HG02588 (cell line): ENCODE measurements around the gene PASK.

Experiments
- ATAC-seq: cut with Tn5 transposase; IDR thresholded peaks from one replicate; pipeline ENCODE4 v1.9.1; 2021; ENCODE audit warnings: mild to moderate bottlenecking, moderate library complexity; ENCODE audit not compliant: unreplicated experiment

The PASK gene

DNA sequence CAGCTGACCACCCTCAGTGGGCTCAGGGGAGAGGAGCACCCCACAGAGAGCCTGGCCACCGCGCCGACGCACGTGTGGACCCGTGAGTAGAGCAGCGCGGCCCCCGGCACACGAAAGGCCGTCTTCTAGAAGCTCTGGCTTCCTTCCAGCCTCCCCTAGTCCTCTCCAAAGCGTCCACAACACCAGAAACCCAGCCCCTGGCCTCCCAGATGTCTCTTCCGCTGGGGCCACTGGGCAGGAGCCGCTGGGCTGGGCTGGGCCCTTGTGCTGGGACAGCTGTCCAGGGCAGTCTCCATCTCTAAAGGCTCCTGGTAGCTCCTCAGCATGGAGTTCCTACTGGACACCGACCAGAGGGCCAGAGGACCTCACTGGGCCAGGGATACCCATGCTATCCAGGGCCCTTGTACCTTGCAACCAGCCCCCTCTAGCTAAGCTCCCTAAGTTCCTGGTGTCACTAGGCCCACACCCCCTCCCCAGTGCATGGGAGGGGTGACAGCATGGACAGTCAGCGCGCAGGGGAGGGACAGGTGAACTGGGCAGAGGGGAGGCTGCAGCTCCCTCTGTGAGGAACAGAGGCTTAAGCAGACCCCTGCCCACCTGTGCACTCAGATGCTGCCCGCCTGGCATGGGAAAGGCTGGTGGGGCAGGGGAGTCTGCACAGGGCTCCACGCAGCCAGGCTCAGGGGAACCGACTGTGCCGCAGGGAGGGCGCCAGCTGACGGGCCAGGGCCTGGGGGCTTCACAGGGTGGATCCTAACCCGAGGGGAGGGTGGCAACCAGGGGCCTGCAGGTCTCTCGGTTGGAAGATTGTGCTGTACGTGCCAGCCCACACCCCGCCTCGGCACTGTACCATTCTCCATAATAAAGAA lies 80.1 kb downstream of the PASK start:
- ATAC-seq = no peak

- no peak for ATAC-seq
Observed at GRCh38 chr2:241068136-241068941, 80.9 kb downstream of the PASK start.

- no peak for ATAC-seq
Observed at GRCh38 chr2:241067501-241068135, 81.7 kb downstream of the PASK start.

GRCh38 chr2:241066893-241067341 lies 82.4 kb downstream of the PASK start:
- no peak for ATAC-seq

GRCh38 chr2:241066171-241066892 lies 82.9 kb downstream of the PASK start:
- ATAC-seq = no peak

- ATAC-seq = no peak
Observed at GRCh38 chr2:241065355-241065803, 83.9 kb downstream of the PASK start.

- no peak for ATAC-seq
Observed at GRCh38 chr2:241064802-241065354, 84.4 kb downstream of the PASK start.

DNA sequence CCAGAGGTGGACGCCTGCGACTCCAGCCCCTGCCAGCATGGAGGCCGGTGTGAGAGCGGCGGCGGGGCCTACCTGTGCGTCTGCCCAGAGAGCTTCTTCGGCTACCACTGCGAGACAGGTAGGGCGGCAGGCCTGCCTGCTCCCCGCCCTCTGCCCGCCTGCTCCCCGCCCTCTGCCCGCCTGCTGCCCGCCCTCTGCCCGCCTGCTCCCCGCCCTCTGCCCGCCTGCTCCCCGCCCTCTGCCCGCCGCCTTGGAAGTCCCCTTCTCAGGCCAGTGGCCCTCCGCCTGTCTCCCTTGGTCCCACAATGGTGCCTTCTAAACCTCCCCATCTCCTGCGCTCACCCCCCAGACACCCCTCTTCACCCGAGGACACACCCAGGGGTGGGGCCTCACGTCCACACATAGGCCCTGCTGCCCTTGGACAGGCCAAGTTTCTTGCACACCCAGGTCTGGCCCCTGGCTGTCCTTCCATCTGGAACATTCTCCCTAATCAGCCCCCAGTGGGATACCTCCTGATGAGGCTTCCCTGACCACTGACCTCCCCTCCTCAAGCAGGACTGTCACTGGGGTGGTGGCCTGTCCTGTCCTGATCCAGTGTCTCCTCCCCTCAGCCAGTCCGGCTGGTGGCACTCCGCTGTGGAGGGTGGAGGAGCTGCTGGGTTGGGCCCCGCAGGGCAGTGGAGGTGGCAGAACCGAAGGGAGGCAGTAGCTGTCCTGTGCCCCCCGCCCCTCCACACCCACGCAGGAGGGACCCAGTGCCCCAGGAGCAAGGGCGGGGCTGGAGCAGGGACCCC lies 85.1 kb downstream of the PASK start:
- no peak for ATAC-seq

- ATAC-seq = no peak
Observed at GRCh38 chr2:241063587-241063986, 85.7 kb downstream of the PASK start.

GRCh38 chr2:241063093-241063551 lies 86.2 kb downstream of the PASK start:
- no peak for ATAC-seq

DNA sequence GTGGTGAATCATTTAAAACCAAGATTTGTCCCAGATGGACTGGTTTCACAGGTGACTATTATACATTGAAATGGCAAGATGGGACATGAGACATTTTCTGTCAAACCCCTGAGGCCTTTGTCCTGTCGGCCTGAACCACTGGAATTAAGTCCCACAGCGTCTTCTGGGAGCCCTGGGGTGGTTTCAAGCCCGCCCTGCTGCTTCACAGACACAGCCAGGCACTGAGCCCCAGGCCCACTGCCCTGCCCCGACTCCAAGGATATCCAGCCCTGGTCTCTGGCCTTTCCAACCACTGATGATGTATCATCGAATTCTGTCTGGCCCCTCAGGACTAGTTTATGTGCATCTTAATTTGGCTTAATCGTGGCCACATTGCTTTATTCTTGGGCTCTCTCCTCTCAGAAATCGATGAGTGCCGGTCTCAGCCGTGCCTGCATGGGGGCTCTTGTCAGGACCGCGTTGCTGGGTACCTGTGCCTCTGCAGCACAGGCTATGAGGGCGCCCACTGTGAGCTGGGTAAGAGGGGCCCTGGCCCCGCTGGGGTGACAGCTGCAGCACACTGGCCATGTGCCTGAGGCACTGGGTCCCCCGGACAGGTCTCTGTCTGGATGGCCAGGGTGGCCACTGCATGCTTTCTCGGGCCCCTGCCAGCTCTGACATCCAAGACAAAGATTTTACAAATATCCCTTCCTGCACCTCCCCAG lies 86.7 kb downstream of the PASK start:
- ATAC-seq = no peak

- ATAC-seq = no peak
Observed at GRCh38 chr2:241061275-241061674, 88.0 kb downstream of the PASK start.
